Mammary epithelial cell (primary cell): Measurements from ENCODE around the gene CD2AP.

Experiments
- CTCF ChIP-seq, 2 donors: IDR thresholded peaks in 1 of 2; conservative IDR thresholded peaks in 1 of 2; 2 replicates each; pipeline ENCODE4 v1.5.1; 2011 to 2012; ENCODE audit warnings: inconsistent platforms in 2 of 2, low read length in 2 of 2, mild to moderate bottlenecking in 2 of 2, control low read depth in 1 of 2, low read depth in 1 of 2; ENCODE audit not compliant: insufficient read depth in 1 of 2; ENCODE audit errors: extremely low read depth in 1 of 2
- EZH2 ChIP-seq: IDR thresholded peaks from 2 replicates; pipeline ENCODE4 v1.6.1; 2012; ENCODE audit warnings: low read length, inconsistent platforms, borderline replicate concordance

- TF ChIP-seq EZH2 (no peak), CTCF (conservative IDR thresholded peaks at IDR 0.05 in 1 of 2, IDR thresholded peaks at IDR 0.05 in 1 of 2; ENCODE audit: extremely low read depth in 1 of 2, insufficient read depth in 1 of 2, low read depth in 1 of 2, low read length in 2 of 2) (no peak)
Observed at GRCh38 chr6:47519279-47519678, 41.7 kb downstream of the CD2AP start.
